ENCODE results near the gene CTIF. TPM values are rescaled to one million over a fixed set of nuclear protein-coding genes. Genes with fewer than 3 reads are reported as not detected.

Gene CTIF
- total and polyA plus RNA-seq, 12 donors = 20.5 to 159 (median 57.0) TPM

- intact Hi-C loops (cut with DNase I) = no loop called here
- H3K4me3 ChIP-seq = no peak overlapping the region
- DNase-seq = no peak
- WGBS, 4 donors = 88 to 100% (median 90%) methylated on average over 1 of the region's 1 CpG; no CpG with 5 or more reads in 1 of the 4 donors
- no peaks in the 10 kb centered on the region for H3K9me3 ChIP-seq (replicated peaks in 1 of 3)
- H3K27ac ChIP-seq = no peak overlapping the region
- H3K4me1 ChIP-seq (replicated peaks in 1 of 2) = peaks cover 5 to 19% of the 10 kb centered on the region in 2 donors
- no peak for TF ChIP-seq CTCF (IDR thresholded peaks at IDR 0.05)
- no peak for TF ChIP-seq POLR2A (IDR thresholded peaks at IDR 0.05)
- H3K27me3 ChIP-seq = no peaks in the 10 kb centered on the region
- H3K36me3 ChIP-seq (replicated peaks in 1 of 2) = no peaks in the 10 kb centered on the region
Measured at GRCh38 chr18:48566589-48566988, 27.8 kb downstream of the CTIF start.

GRCh38 chr18:48567388-48567787, 28.6 kb downstream of the CTIF start:
- H3K36me3 ChIP-seq (replicated peaks in 1 of 2) = no peaks in the 10 kb centered on the region
- H3K27me3 ChIP-seq = no peaks in the 10 kb centered on the region
- no peak for DNase-seq
- TF ChIP-seq CTCF (IDR thresholded peaks at IDR 0.05) (no peak), POLR2A (IDR thresholded peaks at IDR 0.05) (no peak)
- H3K27ac ChIP-seq = no peak overlapping the region
- H3K9me3 ChIP-seq (replicated peaks in 1 of 3) = no peaks in the 10 kb centered on the region
- H3K4me3 ChIP-seq = no peak overlapping the region
- intact Hi-C loops (cut with DNase I) = no loop called here
- 90 to 94% (median 92%) methylated on average over 3 of the region's 3 CpGs for WGBS, 4 donors
- H3K4me1 ChIP-seq (replicated peaks in 1 of 2) = peaks cover 5 to 23% of the 10 kb centered on the region in 2 donors

- Histone ChIP-seq H3K27ac (peak overlapping the region in 1 of 5 donors; percentile 18), H3K4me1 (replicated peaks in 1 of 2) (peaks cover 0 to 8% of the 10 kb centered on the region in 2 donors), H3K4me3 (no peak overlapping the region), H3K27me3 (no peaks in the 10 kb centered on the region), H3K36me3 (replicated peaks in 1 of 2) (no peaks in the 10 kb centered on the region), H3K9me3 (replicated peaks in 1 of 3) (no peaks in the 10 kb centered on the region)
- no peak for TF ChIP-seq POLR2A (IDR thresholded peaks at IDR 0.05)
- no peak for TF ChIP-seq CTCF (IDR thresholded peaks at IDR 0.05)
- no peak for DNase-seq
- intact Hi-C loops (cut with DNase I) = no loop called here
- WGBS, 4 donors = 89 to 95% (median 91%) methylated on average over 9 of the region's 9 CpGs
Measured at GRCh38 chr18:48569139-48569914, 30.5 kb downstream of the CTIF start.

- no peak for TF ChIP-seq CTCF (IDR thresholded peaks at IDR 0.05)
- no peak for TF ChIP-seq POLR2A (IDR thresholded peaks at IDR 0.05)
- Histone ChIP-seq H3K4me1 (replicated peaks in 1 of 2) (peaks cover 0 to 8% of the 10 kb centered on the region in 2 donors), H3K27ac (peak overlapping the region in 1 of 5 donors; percentile 18), H3K36me3 (replicated peaks in 1 of 2) (no peaks in the 10 kb centered on the region), H3K4me3 (no peak overlapping the region), H3K9me3 (replicated peaks in 1 of 3) (no peaks in the 10 kb centered on the region), H3K27me3 (no peaks in the 10 kb centered on the region)
- intact Hi-C loops (cut with DNase I) = no loop called here
- no peak for DNase-seq
- 86 to 88% (median 86%) methylated on average over 4 of the region's 4 CpGs for WGBS, 4 donors
Measured at GRCh38 chr18:48569915-48570264, 31.1 kb downstream of the CTIF start.
